Activated naive CD8-positive, alpha-beta T cell (primary cell): ENCODE measurements around the gene MYOZ2.

Source experiments
- H3K27ac Mint-ChIP-seq: one replicate; pipeline ENCODE4 v1.8.0; 2021; ENCODE audit warnings: mixed read lengths
- H3K27me3 Mint-ChIP-seq: one replicate; pipeline ENCODE4 v1.8.0; 2021; ENCODE audit warnings: mixed read lengths
- H3K36me3 Mint-ChIP-seq: one replicate; pipeline ENCODE4 v1.8.0; 2021; ENCODE audit warnings: mixed read lengths
- H3K4me1 Mint-ChIP-seq: one replicate; pipeline ENCODE4 v1.8.0; 2021; ENCODE audit warnings: low read depth, mixed read lengths
- H3K4me3 Mint-ChIP-seq: one replicate; pipeline ENCODE4 v1.8.0; 2021; ENCODE audit warnings: mild to moderate bottlenecking, mixed read lengths
- H3K9me3 Mint-ChIP-seq: one replicate; pipeline ENCODE4 v1.8.0; 2021; ENCODE audit warnings: low read depth, mixed read lengths

The MYOZ2 gene

DNA sequence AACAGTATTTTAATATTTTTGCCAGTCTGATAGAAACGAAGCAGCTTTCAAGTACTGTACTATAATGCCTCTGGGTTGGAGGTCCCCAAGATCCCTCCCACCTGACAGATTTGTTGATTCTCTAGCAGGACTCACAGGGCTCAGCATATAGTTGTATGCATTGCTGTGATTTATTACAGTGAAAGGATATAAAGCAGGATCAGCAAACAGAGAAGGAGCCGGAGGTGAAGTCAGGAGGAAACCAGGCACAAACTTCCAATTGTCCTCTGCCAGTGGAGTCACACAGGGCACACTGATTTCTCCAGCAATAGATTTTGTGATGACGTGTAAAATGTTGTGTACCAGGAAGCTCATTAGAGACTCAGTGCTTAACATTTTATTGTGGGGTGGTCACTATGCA, 95.9 kb downstream of the MYOZ2 start:
- Mint-ChIP-seq H3K27ac (no peak overlapping the region), H3K4me1 (peaks cover 66% of the 10 kb centered on the region)

DNA sequence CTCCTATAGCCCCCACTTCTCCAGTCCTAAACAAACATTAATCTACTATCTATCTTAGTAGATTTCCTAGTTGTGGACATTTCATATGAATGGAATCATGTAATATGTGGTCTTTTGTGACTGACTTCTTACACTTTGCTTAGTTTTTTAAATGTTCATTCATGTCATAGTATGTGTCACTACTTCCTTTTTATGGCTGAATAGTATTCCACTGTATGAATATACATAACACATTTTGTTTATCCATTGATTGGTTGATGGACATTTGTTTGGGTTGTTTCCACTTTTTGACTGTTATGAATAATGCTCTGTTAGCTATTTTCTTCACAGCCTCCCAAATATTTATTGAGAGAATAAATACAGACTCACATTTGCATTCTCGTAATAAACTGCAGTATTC, 96.7 kb downstream of the MYOZ2 start:
- peaks cover 4% of the 10 kb centered on the region for H3K9me3 Mint-ChIP-seq
- H3K27ac Mint-ChIP-seq: no peak overlapping the region
- H3K4me3 Mint-ChIP-seq: no peak overlapping the region
- H3K4me1 Mint-ChIP-seq: peaks cover 73% of the 10 kb centered on the region
- no peaks in the 10 kb centered on the region for H3K27me3 Mint-ChIP-seq
- H3K36me3 Mint-ChIP-seq: peaks cover 8% of the 10 kb centered on the region

More for the DNA sequence above, 95.9 kb downstream of the MYOZ2 start:
- H3K36me3 Mint-ChIP-seq: peaks cover 8% of the 10 kb centered on the region
- no peak overlapping the region for H3K4me3 Mint-ChIP-seq
- H3K9me3 Mint-ChIP-seq: peaks cover 4% of the 10 kb centered on the region
- H3K27me3 Mint-ChIP-seq: no peaks in the 10 kb centered on the region

DNA sequence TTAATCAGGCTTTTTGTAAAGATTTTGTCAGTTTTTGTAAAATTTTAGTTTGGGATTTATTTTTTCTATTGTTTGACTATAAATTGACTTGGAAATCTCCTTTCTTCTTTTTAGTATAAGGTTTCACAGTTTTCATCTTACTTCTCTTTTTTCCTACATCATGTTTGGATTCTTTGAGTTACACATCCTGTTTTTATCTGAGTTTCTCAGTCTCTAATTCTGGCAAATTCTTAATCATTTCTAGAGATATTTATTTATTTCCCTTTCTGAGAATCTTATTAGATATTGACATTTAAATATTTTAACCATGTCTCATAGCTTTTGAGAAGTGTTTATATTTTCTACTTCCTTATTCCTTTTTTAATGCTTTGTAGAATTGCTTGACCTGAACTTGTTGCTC, 97.6 kb downstream of the MYOZ2 start:
- Mint-ChIP-seq H3K27me3 (no peaks in the 10 kb centered on the region), H3K4me1 (peaks cover 74% of the 10 kb centered on the region), H3K36me3 (peaks cover 8% of the 10 kb centered on the region), H3K9me3 (peaks cover 4% of the 10 kb centered on the region), H3K27ac (no peak overlapping the region), H3K4me3 (peak overlapping the region; percentile 64)

DNA sequence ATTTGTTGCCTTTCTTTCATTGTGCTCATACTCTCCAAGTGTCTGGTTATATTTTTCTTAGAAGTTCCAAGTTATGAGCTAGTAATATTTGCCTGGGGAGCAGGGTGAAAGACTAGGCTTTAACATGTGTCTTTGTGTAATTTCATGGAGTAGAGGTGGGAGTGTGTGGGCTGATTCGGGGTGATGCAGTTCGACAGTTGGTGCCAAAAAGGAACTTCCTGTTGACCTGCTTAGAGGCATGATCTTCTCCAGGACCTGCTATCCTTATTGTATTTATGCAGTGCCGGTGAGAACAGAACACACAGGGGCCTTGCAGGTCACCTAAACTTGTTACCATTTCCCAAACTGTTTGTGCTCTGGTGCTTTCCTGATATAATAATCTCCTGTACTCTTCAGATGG, 98.1 kb downstream of the MYOZ2 start:
- Mint-ChIP-seq H3K27ac (peak overlapping the region; percentile 64), H3K36me3 (peaks cover 11% of the 10 kb centered on the region), H3K27me3 (no peaks in the 10 kb centered on the region), H3K4me3 (peak overlapping the region; percentile 64), H3K9me3 (peaks cover 4% of the 10 kb centered on the region), H3K4me1 (peaks cover 75% of the 10 kb centered on the region)

DNA sequence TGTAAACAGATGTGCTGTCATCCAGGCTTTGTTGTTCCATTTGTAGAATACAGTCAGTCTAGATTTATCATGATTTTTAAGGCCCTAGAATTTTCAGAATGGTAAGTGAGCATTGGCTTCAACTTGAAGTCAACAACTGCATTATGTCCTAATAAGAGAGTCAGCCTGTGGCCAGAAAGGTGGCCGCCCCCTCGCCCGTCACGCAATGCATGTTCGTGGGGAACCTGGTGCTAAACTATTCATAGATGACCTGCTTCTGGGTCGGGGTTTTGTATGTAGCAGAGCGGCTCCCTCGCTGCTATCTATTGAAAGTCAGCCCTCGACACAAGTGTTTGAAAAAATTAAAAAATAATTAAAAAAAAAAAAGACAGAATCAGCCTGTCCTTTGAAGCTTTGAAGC, 101.6 kb downstream of the MYOZ2 start:
- Mint-ChIP-seq H3K4me1 (peaks cover 52% of the 10 kb centered on the region), H3K27ac (no peak overlapping the region), H3K36me3 (peaks cover 15% of the 10 kb centered on the region), H3K9me3 (peaks cover 3% of the 10 kb centered on the region), H3K27me3 (no peaks in the 10 kb centered on the region), H3K4me3 (no peak overlapping the region)
